WI38 (cell line): ENCODE results near the gene CNKSR3.

Experiments
- H3K4me3 ChIP-seq: 2 replicates; pipeline ENCODE4 v1.5.1; 2011; ENCODE audit warnings: low read depth, mild to moderate bottlenecking, control low read depth, low read length
- TF ChIP-seq, protein P1 (sequence below): IDR thresholded peaks from 2 replicates; pipeline ENCODE4 v1.5.1; 2012; ENCODE audit warnings: low read depth, mild to moderate bottlenecking, control low read depth, low read length

The CNKSR3 gene

DNA sequence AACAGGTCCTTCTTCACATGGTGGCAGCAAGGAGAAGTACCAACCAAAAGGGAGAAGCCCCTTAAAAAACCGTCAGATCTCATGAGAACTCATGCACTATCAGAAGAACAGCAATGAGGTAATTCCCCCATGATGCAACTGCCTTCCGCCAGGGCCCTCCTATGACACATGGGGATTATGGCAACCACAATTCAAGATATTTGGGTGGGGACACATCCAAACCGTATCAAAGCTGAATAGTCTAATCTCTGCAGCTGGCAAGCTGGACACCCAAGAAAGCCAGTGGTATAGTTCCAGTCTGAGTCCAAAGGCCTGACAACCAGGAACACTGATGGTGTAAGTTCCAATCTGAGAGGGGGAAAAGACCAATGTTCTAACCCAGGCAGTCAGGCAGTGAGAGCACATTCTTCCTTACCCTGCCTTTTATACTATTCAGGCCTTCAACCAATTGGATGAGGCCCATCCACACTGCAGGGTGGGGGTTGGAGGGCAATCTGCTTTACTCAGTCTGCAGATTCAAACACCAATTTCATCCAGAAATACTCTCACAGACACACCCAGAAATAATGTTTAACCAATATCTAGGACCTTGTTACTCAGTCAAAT is 17.9 kb upstream of the CNKSR3 start:
- TF ChIP-seq, protein P1, sequence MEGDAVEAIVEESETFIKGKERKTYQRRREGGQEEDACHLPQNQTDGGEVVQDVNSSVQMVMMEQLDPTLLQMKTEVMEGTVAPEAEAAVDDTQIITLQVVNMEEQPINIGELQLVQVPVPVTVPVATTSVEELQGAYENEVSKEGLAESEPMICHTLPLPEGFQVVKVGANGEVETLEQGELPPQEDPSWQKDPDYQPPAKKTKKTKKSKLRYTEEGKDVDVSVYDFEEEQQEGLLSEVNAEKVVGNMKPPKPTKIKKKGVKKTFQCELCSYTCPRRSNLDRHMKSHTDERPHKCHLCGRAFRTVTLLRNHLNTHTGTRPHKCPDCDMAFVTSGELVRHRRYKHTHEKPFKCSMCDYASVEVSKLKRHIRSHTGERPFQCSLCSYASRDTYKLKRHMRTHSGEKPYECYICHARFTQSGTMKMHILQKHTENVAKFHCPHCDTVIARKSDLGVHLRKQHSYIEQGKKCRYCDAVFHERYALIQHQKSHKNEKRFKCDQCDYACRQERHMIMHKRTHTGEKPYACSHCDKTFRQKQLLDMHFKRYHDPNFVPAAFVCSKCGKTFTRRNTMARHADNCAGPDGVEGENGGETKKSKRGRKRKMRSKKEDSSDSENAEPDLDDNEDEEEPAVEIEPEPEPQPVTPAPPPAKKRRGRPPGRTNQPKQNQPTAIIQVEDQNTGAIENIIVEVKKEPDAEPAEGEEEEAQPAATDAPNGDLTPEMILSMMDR: no peak
- no peak overlapping the region for H3K4me3 ChIP-seq

DNA sequence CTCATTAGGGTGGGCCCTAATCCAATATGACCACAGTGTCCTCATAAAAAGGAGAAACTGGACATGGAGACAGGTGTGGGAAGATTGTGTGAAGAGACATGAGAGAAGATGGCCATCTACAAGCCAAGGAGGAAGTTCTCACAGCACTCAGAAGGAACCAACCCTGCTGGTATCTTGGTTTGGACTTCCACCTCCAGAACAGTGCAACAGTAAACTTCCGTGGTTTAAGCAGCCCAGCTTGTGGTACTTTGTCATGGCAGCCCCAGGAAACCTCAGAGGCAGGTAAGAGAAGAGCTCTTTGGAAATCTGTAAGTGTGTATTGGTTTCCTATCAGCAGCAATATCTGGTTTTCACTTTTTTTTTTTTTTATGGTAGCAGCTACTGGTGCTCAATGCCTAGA is 16.5 kb upstream of the CNKSR3 start:
- TF ChIP-seq, protein P1: no peak
- no peak overlapping the region for H3K4me3 ChIP-seq

DNA sequence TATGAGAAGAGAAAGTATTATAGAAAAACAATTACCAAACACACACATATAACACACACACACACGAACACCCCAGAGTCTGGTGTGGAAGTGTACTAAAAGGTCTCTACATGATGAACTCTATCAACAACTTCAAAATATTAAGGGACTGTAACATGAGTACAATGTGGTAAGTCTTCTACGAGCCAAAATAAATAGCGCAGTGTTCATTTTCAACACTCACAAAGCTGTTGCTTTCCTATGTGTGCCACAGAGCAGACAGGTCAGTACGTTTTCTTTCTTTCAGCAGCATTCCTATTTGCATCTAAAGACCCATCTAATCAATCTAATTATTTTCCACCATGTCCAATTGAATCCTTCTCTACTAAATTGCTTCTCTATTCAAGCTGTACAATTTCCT is 12.1 kb upstream of the CNKSR3 start:
- H3K4me3 ChIP-seq: no peak overlapping the region
- TF ChIP-seq, protein P1: no peak

DNA sequence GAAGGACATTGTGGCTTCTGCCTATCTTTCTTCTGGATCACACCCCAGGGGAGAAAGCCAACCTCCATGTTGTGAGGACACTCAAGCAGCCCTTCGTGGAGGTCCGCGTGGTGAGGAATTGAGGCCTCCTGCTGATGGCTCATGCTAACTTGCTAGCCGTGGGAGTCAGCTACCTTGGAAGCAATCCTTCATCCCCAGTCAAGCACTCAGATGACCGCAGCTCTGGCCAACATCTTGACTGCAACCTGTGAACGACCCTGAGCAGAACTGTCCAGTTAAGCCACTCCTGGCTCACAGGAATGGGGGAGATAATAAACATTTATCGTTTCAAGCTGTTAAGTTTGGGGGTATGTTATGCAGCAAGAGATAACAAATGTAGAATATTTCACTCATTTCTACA is 10.9 kb upstream of the CNKSR3 start:
- no peak overlapping the region for H3K4me3 ChIP-seq
- TF ChIP-seq, protein P1: no peak

DNA sequence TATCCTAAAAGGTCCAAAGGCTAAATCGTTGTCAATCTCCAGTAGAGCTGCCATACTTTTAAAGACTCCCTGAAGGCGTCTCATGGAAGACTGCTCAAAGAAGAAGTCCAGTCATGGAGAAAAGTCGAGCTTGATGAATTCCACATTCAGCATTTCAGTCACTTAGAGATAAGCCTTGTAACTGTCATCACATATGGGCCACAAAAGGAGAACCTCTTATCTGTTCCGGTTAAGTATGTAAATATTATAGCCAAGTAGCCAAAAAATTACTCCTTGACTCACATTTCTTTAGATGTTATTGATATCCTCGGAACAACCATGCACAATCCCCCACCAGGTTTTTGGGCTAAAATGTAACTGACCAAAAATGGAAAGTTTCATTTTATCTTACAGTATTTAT is 9.8 kb upstream of the CNKSR3 start:
- H3K4me3 ChIP-seq: no peak overlapping the region
- TF ChIP-seq, protein P1: no peak

DNA sequence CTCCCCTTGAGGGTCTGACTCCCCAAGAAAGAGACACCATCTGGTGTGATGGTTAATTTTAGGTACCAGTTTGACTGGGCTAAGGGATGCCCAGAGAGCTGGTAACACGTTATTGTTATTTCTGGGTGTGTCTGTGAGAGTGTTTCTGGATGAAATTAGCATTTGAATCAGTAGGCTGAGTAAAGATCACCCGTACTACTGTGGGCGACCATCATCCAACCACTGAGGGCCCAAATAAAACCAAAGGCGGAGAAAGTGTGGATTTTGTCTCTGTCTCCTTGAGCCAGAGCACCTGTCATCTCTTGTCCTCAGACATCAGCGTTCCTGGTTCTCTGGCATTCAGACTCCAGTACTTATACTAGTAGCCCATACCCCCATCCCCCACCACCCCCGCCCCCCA is 7.9 kb upstream of the CNKSR3 start:
- TF ChIP-seq, protein P1: no peak
- no peak overlapping the region for H3K4me3 ChIP-seq

DNA sequence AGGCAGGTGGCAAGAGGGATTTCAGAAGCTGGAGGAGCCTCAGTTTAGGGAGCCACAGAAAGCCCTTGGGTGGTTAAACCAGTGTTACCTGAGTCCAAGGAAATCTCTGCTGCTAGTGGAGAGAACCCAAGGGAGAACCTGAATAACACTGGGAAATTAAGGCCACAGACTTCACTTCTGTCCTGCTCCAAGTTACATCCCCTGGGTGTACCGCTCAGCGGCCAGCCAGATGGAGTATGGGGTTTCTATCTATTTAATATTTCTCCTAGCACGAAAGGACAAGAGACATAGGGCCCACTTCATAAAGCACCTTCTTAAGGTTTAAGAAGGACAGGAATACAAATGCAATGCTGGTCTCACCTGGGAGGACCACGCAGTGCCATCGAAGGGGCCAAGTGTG is 5.8 kb upstream of the CNKSR3 start:
- TF ChIP-seq, protein P1: no peak
- H3K4me3 ChIP-seq: peak overlapping the region; percentile 11
